ENCODE data around the gene GTPBP4. TPM values are rescaled to one million over a fixed set of nuclear protein-coding genes. Genes with fewer than 3 reads are reported as not detected.

Gene GTPBP4
- total and polyA plus RNA-seq, 2 of the 13 experiments (the other 11 are each of a cell fraction or from before 2014, with no cell fraction given), result 24.1 to 85.5 TPM

- Histone ChIP-seq H3K9me3 (ENCODE audit: low read length) (no peaks in the 10 kb centered on the region), H3K4me3 (replicated peaks in 1 of 3; ENCODE audit: insufficient read depth in 1 of 3, low read depth in 2 of 3, low read length in 3 of 3) (peak within 1 kb of the TSS; percentile 80 to 100 (median 99)), H3K79me2 (ENCODE audit: insufficient read depth, low read length) (peaks cover 92% of the 10 kb centered on the region), H3K27ac (ENCODE audit: extremely low read length, insufficient read depth, low read length) (peak within 1 kb of the TSS; percentile 80), H4K20me1 (ENCODE audit: insufficient read depth, low read length) (peaks cover 9% of the 10 kb centered on the region), H3K9ac (ENCODE audit: insufficient read depth, low read depth, low read length) (peak within 1 kb of the TSS; percentile 87), H3K4me1 (ENCODE audit: insufficient read depth, low read length) (peaks cover 54% of the 10 kb centered on the region), H3K4me2 (ENCODE audit: low read depth, low read length) (peak within 1 kb of the TSS; percentile 81), H2AFZ (ENCODE audit: low read length) (no peak within 1 kb of the TSS), H3K27me3 (ENCODE audit: control insufficient read depth in 1 of 2, insufficient read depth in 2 of 2, low read length in 2 of 2) (no peaks in the 10 kb centered on the region), H3K36me3 (replicated peaks in 1 of 2; ENCODE audit: control insufficient read depth in 1 of 2, insufficient read depth in 2 of 2, low read length in 2 of 2) (peaks cover 3 to 25% of the 10 kb centered on the region in 2 experiments; a peak in 3 of 5 replicates)
- no TSS peak for BruUV-seq (replicated peaks)
- WGBS (ENCODE audit: low lambda C conversion rate), result 0% methylated on average over 9 of the region's 87 CpGs
- FAIRE-seq (no peak), DNase-seq (ENCODE audit: low spot score) (peak; percentile 72), ATAC-seq (peak; percentile 96)
- intact Hi-C loops (cut with micrococcal nuclease; ENCODE audit: unreplicated experiment) (no loop called here), in situ Hi-C loops (cut with HindIII; ENCODE audit: extremely low pct_ligation_motif_present, low pct_unique_long_range_greater_than_20kb) (no loop called here)
- ChIA-PET POLR2A (interaction anchor here (0.9 kb wide), 1 partner anchor 70 kb away, joined by 3 read pairs; no protein-coding TSS in a partner anchor), CTCF (ENCODE audit: low intra/inter-chr PET ratio, low total read pairs) (no interaction called here)
- TF ChIP-seq ZNF337 (CRISPR knock-in tag; IDR thresholded peaks at IDR 0.05; ENCODE audit: borderline replicate concordance, low read depth) (no peak), ZNF225 (CRISPR knock-in tag; IDR thresholded peaks at IDR 0.05) (peak; percentile 48; the same call in 1 of the 2 replicates), BORCS8-MEF2B (CRISPR knock-in tag; IDR thresholded peaks at IDR 0.05) (peak; percentile 19), NFYB (CRISPR knock-in tag; IDR thresholded peaks at IDR 0.05) (no peak; the same call in 1 of the 2 replicates), ZSCAN9 (CRISPR knock-in tag; IDR thresholded peaks at IDR 0.05; ENCODE audit: borderline replicate concordance) (0 out of 2 replicates have a peak, but pooled peaks have one; percentile 30), PREB (CRISPR knock-in tag; IDR thresholded peaks at IDR 0.05) (no peak), ISX (CRISPR knock-in tag; conservative IDR thresholded peaks at IDR 0.05) (no peak), ZNF12 (CRISPR knock-in tag; IDR thresholded peaks at IDR 0.05) (no peak), ELF3 (CRISPR knock-in tag; IDR thresholded peaks at IDR 0.05) (peak; percentile 46; the same call in 1 of the 2 replicates), ZNF777 (CRISPR knock-in tag; IDR thresholded peaks at IDR 0.05) (peak; percentile 49; the same call in 1 of the 2 replicates), ZNF776 (CRISPR knock-in tag; IDR thresholded peaks at IDR 0.05) (no peak; the same call in 1 of the 2 replicates), BRD4 (CRISPR knock-in tag; IDR thresholded peaks at IDR 0.05) (peak; percentile 16; the same call in 1 of the 2 replicates), ZNF703 (CRISPR knock-in tag; IDR thresholded peaks at IDR 0.05; ENCODE audit: borderline replicate concordance) (no peak), ZNF761 (CRISPR knock-in tag; conservative IDR thresholded peaks at IDR 0.05) (peak; percentile 39; the same call in 1 of the 2 replicates), MYC (CRISPR knock-in tag; IDR thresholded peaks at IDR 0.05; ENCODE audit: borderline replicate concordance) (peak; percentile 54; the same call in 1 of the 2 replicates), REXO4 (CRISPR knock-in tag; IDR thresholded peaks at IDR 0.05; ENCODE audit: borderline replicate concordance) (no peak), ZNF44 (CRISPR knock-in tag; IDR thresholded peaks at IDR 0.05) (0 out of 2 replicates have a peak, but pooled peaks have one; percentile 29), ETV5 (CRISPR knock-in tag; IDR thresholded peaks at IDR 0.05; ENCODE audit: borderline replicate concordance) (peak; percentile 90), ZNF605 (CRISPR knock-in tag; IDR thresholded peaks at IDR 0.05) (no peak), ZKSCAN8 (CRISPR knock-in tag; IDR thresholded peaks at IDR 0.05; ENCODE audit: borderline replicate concordance) (no peak), DNMT1 (CRISPR knock-in tag; IDR thresholded peaks at IDR 0.05) (no peak), ZMAT5 (CRISPR knock-in tag; IDR thresholded peaks at IDR 0.05; ENCODE audit: borderline replicate concordance, low read depth) (no peak), ZSCAN31 (CRISPR knock-in tag; IDR thresholded peaks at IDR 0.05; ENCODE audit: low read depth) (no peak; the same call in 1 of the 2 replicates), ZNF138 (CRISPR knock-in tag; IDR thresholded peaks at IDR 0.05; ENCODE audit: low read depth) (no peak), RARA (CRISPR knock-in tag; IDR thresholded peaks at IDR 0.05) (peak; percentile 38), ZNF350 (CRISPR knock-in tag; IDR thresholded peaks at IDR 0.05; ENCODE audit: borderline replicate concordance, low read depth) (peak; percentile 69)
Observed at GRCh38 chr10:1056326-1057105, 68.3 kb downstream of the GTPBP4 start, which contains the start of gene WDR37. Gene WDR37, plus strand, starts transcription at chr10:1056385. Its CDS starts 15,771 bp downstream, at chr10:1072156.

All from HepG2 (cell line).